GM23338 (cell line): Measurements from ENCODE around the gene DLG2. TPM values are rescaled to one million over a fixed set of nuclear protein-coding genes. Genes with fewer than 3 reads are reported as not detected.

Experiments
- ATAC-seq: fragments of 200-7000 bp; cut with Tn5 transposase; 3 replicates; pipeline ENCODE4 v1.9.1; 2020
- DNase-seq: peaks from one replicate; pipeline ENCODE4 v3.0.0-alpha.2; 2015; ENCODE audit warnings: low spot score
- H2AFZ ChIP-seq: fragments of 200-600 bp; sonication (generic); 2 replicates; pipeline ENCODE4 v1.8.0; 2016; ENCODE audit warnings: antibody characterized with exemption, mild to moderate bottlenecking, moderate library complexity
- H3F3A ChIP-seq: fragments of 200-600 bp; sonication (generic); replicated peaks from 2 replicates; pipeline ENCODE4 v1.8.0; 2017; ENCODE audit warnings: antibody characterized with exemption, mixed run types, low read depth
- H3K27ac ChIP-seq: fragments of 200-600 bp; sonication (generic); 2 replicates; pipeline ENCODE4 v1.6.1; 2016; ENCODE audit warnings: low read depth
- H3K27me3 ChIP-seq: fragments of 200-600 bp; sonication (generic); 2 replicates; pipeline ENCODE4 v1.8.0; 2016; ENCODE audit warnings: mild to moderate bottlenecking, mixed run types, moderate library complexity; ENCODE audit not compliant: insufficient read depth
- H3K36me3 ChIP-seq: fragments of 200-600 bp; sonication (generic); 2 replicates; pipeline ENCODE4 v1.8.0; 2016; ENCODE audit warnings: mild to moderate bottlenecking; ENCODE audit not compliant: insufficient read depth
- H3K4me1 ChIP-seq: fragments of 200-600 bp; sonication (generic); 2 replicates; pipeline ENCODE4 v1.8.0; 2016; ENCODE audit warnings: mild to moderate bottlenecking, moderate library complexity; ENCODE audit not compliant: insufficient read depth
- H3K4me2 ChIP-seq: fragments of 200-600 bp; sonication (generic); 2 replicates; pipeline ENCODE4 v1.7.1; 2017; ENCODE audit warnings: mixed run types
- H3K4me3 ChIP-seq: fragments of 200-600 bp; sonication (generic); 2 replicates; pipeline ENCODE4 v1.6.1; 2016; ENCODE audit warnings: mixed run types
- H3K79me2 ChIP-seq: fragments of 200-600 bp; sonication (generic); replicated peaks from 2 replicates; pipeline ENCODE4 v1.8.0; 2017; ENCODE audit warnings: mild to moderate bottlenecking; ENCODE audit not compliant: insufficient read depth
- H3K9me2 ChIP-seq: fragments of 200-600 bp; sonication (generic); 2 replicates; pipeline ENCODE4 v1.8.0; 2017; ENCODE audit not compliant: insufficient read depth
- H4K20me1 ChIP-seq: fragments of 200-600 bp; sonication (generic); replicated peaks from 2 replicates; pipeline ENCODE4 v1.8.0; 2017; ENCODE audit warnings: mild to moderate bottlenecking; ENCODE audit not compliant: insufficient read depth
- H3K27ac Mint-ChIP-seq: 2 replicates; pipeline ENCODE4 v1.8.0; 2020; ENCODE audit warnings: inconsistent platforms, mild to moderate bottlenecking, moderate library complexity, mixed read lengths
- H3K27me3 Mint-ChIP-seq: 3 replicates; pipeline ENCODE4 v1.8.0; 2022; ENCODE audit warnings: low read depth, mild to moderate bottlenecking, moderate library complexity, mixed read lengths, inconsistent platforms; ENCODE audit not compliant: insufficient read depth, poor library complexity
- H3K36me3 Mint-ChIP-seq: 3 replicates; pipeline ENCODE4 v1.8.0; 2021; ENCODE audit warnings: low read depth, mild to moderate bottlenecking, inconsistent platforms, moderate library complexity, mixed read lengths
- H3K4me1 Mint-ChIP-seq: 3 replicates; pipeline ENCODE4 v1.8.0; 2020; ENCODE audit warnings: mild to moderate bottlenecking, inconsistent platforms, mixed read lengths
- H3K4me3 Mint-ChIP-seq: 3 replicates; pipeline ENCODE4 v1.8.0; 2021; ENCODE audit warnings: moderate library complexity, mild to moderate bottlenecking, inconsistent platforms, mixed read lengths
- H3K9me3 Mint-ChIP-seq: 3 replicates; pipeline ENCODE4 v1.8.0; 2020; ENCODE audit warnings: moderate library complexity, mild to moderate bottlenecking, inconsistent platforms, mixed read lengths
- EZH2 ChIP-seq: fragments of 200-600 bp; sonication (generic); IDR thresholded peaks from one replicate; pipeline ENCODE4 v1.8.0; 2017; ENCODE audit warnings: antibody characterized with exemption, mild to moderate bottlenecking, low read depth; ENCODE audit not compliant: unreplicated experiment
- JUNB ChIP-seq: IDR thresholded peaks from one replicate; pipeline ENCODE4 v1.6.1; 2016; ENCODE audit warnings: antibody characterized with exemption; ENCODE audit not compliant: unreplicated experiment
- POLR2AphosphoS5 ChIP-seq: IDR thresholded peaks from 2 replicates; pipeline ENCODE4 v1.6.1; 2016; ENCODE audit warnings: antibody characterized with exemption, low read depth
- ZNF331 ChIP-seq: fragments of 250-450 bp; sonication (Bioruptor Pico); IDR thresholded peaks from 2 replicates; pipeline ENCODE4 v1.5.0; 2020; ENCODE audit warnings: low read depth, mild to moderate bottlenecking, moderate library complexity
- polyA plus RNA-seq: library from polyadenylated mRNA; unstranded; fragments of >200 nt; fragmentation: Nextera tagmentation; extraction: Ambion mirVana; gene quantifications from 2 replicates; pipeline ENCODE4 v1.2.1, GENCODE V29; 2016
- total RNA-seq: library from RNA; depleted of rRNA; stranded (reverse); fragments of >200 nt; shearing (Covaris generic); gene quantifications from 2 replicates; pipeline ENCODE4 v1.2.3, GENCODE V29; 2014
- TF ChIP-seq, protein P1 (sequence below): fragments of 250-450 bp; sonication (Bioruptor Pico); IDR thresholded peaks from 2 replicates; pipeline ENCODE4 v1.5.0; 2020; ENCODE audit warnings: mild to moderate bottlenecking, moderate library complexity

The DLG2 gene
- total and polyA plus RNA-seq, 2 experiments from 2014 or later: 19.8 to 21.5 TPM

DNA sequence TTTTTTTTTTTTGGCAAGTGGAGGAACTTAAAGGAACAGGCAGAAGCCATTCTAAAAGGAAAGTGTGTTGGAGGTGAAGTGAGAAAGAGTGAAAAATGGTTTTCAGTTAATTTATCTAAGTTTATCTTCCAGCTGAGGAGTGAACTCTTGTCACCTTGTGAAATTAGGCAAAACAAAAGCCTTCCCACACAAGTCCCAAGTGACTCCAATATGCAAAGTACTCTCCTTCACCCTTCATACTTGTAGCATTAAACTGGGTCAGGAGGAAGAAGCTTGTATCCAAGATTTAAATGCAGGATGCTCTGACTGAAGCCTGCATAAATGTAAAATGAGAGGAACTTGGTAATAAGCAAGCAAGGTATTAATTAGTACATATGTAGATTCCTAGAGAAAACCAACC, 796.8 kb downstream of the DLG2 start (continued):
- TF ChIP-seq, protein P1, sequence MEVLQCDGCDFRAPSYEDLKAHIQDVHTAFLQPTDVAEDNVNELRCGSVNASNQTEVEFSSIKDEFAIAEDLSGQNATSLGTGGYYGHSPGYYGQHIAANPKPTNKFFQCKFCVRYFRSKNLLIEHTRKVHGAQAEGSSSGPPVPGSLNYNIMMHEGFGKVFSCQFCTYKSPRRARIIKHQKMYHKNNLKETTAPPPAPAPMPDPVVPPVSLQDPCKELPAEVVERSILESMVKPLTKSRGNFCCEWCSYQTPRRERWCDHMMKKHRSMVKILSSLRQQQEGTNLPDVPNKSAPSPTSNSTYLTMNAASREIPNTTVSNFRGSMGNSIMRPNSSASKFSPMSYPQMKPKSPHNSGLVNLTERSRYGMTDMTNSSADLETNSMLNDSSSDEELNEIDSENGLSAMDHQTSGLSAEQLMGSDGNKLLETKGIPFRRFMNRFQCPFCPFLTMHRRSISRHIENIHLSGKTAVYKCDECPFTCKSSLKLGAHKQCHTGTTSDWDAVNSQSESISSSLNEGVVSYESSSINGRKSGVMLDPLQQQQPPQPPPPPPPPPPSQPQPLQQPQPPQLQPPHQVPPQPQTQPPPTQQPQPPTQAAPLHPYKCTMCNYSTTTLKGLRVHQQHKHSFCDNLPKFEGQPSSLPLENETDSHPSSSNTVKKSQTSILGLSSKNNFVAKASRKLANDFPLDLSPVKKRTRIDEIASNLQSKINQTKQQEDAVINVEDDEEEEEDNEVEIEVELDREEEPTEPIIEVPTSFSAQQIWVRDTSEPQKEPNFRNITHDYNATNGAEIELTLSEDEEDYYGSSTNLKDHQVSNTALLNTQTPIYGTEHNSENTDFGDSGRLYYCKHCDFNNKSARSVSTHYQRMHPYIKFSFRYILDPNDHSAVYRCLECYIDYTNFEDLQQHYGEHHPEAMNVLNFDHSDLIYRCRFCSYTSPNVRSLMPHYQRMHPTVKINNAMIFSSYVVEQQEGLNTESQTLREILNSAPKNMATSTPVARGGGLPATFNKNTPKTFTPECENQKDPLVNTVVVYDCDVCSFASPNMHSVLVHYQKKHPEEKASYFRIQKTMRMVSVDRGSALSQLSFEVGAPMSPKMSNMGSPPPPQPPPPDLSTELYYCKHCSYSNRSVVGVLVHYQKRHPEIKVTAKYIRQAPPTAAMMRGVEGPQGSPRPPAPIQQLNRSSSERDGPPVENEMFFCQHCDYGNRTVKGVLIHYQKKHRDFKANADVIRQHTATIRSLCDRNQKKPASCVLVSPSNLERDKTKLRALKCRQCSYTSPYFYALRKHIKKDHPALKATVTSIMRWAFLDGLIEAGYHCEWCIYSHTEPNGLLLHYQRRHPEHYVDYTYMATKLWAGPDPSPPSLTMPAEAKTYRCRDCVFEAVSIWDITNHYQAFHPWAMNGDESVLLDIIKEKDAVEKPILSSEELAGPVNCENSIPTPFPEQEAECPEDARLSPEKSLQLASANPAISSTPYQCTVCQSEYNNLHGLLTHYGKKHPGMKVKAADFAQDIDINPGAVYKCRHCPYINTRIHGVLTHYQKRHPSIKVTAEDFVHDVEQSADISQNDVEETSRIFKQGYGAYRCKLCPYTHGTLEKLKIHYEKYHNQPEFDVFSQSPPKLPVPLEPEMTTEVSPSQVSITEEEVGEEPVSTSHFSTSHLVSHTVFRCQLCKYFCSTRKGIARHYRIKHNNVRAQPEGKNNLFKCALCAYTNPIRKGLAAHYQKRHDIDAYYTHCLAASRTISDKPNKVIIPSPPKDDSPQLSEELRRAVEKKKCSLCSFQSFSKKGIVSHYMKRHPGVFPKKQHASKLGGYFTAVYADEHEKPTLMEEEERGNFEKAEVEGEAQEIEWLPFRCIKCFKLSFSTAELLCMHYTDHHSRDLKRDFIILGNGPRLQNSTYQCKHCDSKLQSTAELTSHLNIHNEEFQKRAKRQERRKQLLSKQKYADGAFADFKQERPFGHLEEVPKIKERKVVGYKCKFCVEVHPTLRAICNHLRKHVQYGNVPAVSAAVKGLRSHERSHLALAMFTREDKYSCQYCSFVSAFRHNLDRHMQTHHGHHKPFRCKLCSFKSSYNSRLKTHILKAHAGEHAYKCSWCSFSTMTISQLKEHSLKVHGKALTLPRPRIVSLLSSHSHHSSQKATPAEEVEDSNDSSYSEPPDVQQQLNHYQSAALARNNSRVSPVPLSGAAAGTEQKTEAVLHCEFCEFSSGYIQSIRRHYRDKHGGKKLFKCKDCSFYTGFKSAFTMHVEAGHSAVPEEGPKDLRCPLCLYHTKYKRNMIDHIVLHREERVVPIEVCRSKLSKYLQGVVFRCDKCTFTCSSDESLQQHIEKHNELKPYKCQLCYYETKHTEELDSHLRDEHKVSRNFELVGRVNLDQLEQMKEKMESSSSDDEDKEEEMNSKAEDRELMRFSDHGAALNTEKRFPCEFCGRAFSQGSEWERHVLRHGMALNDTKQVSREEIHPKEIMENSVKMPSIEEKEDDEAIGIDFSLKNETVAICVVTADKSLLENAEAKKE (CRISPR knock-in tag): no peak
- TF ChIP-seq POLR2AphosphoS5: no peak

DNA sequence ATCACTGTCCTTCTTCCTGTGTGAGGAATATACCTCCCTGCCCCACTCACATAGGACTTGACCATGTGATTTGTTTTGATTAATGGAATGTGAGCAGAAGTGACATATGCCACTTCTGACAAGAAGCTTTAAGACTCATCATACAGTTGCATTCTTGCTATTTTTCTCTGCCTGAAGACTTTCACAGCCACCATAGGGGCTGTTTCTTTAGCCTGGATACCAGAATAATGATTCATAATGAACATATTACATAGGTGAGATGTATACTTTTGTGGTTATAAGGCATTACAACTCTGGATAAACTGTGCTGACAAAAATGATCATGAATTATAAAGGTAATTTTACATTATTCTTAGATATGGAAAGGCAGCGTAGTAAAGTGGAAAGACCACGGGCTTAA, 798.0 kb downstream of the DLG2 start:
- ATAC-seq (no peak), DNase-seq (no peak)
- H4K20me1 ChIP-seq: no peaks in the 10 kb centered on the region
- Mint-ChIP-seq H3K4me1 (peaks cover 12% of the 10 kb centered on the region; the same call in 2 of the 3 replicates), H3K27me3 (no peaks in the 10 kb centered on the region), H3K4me3 (no peak overlapping the region), H3K27ac (no peak overlapping the region), H3K36me3 (no peaks in the 10 kb centered on the region), H3K9me3 (no peaks in the 10 kb centered on the region)
- H3K4me2 ChIP-seq: no peak overlapping the region
- no peaks in the 10 kb centered on the region for H3K9me2 ChIP-seq
- H3K79me2 ChIP-seq: no peaks in the 10 kb centered on the region
- no peaks in the 10 kb centered on the region for H3K4me1 ChIP-seq
- H2AFZ ChIP-seq: no peak overlapping the region
- no peaks in the 10 kb centered on the region for H3K36me3 ChIP-seq
- TF ChIP-seq JUNB: no peak
- TF ChIP-seq EZH2: no peak
- no peak for TF ChIP-seq ZNF331 (CRISPR knock-in tag)
- H3F3A ChIP-seq: no peaks in the 10 kb centered on the region
- no peak overlapping the region for H3K27ac ChIP-seq
- H3K4me3 ChIP-seq: no peak overlapping the region
- no peaks in the 10 kb centered on the region for H3K27me3 ChIP-seq

GRCh38 chr11:84828616-84829015, 798.5 kb downstream of the DLG2 start:
- ATAC-seq (no peak), DNase-seq (no peak)
- no peak overlapping the region for H2AFZ ChIP-seq
- Mint-ChIP-seq H3K4me1 (peaks cover 12% of the 10 kb centered on the region; the same call in 2 of the 3 replicates), H3K36me3 (no peaks in the 10 kb centered on the region), H3K27me3 (no peaks in the 10 kb centered on the region), H3K27ac (no peak overlapping the region), H3K9me3 (no peaks in the 10 kb centered on the region), H3K4me3 (no peak overlapping the region)
- no peaks in the 10 kb centered on the region for H4K20me1 ChIP-seq
- H3K4me3 ChIP-seq: no peak overlapping the region
- no peaks in the 10 kb centered on the region for H3K4me1 ChIP-seq
- H3K9me2 ChIP-seq: no peaks in the 10 kb centered on the region
- no peaks in the 10 kb centered on the region for H3F3A ChIP-seq
- H3K27me3 ChIP-seq: no peaks in the 10 kb centered on the region
- H3K79me2 ChIP-seq: no peaks in the 10 kb centered on the region
- no peak overlapping the region for H3K4me2 ChIP-seq
- H3K27ac ChIP-seq: no peak overlapping the region
- H3K36me3 ChIP-seq: no peaks in the 10 kb centered on the region
- TF ChIP-seq, protein P1 (CRISPR knock-in tag): no peak
- TF ChIP-seq JUNB: no peak
